ENCODE results near the gene TMEM209. TPM values are rescaled to one million over a fixed set of nuclear protein-coding genes. Genes with fewer than 3 reads are reported as not detected.

Gene TMEM209
- total RNA-seq, 4 donors from 2014 or later, result 9.0 to 13.4 (median 10.4) TPM

DNA sequence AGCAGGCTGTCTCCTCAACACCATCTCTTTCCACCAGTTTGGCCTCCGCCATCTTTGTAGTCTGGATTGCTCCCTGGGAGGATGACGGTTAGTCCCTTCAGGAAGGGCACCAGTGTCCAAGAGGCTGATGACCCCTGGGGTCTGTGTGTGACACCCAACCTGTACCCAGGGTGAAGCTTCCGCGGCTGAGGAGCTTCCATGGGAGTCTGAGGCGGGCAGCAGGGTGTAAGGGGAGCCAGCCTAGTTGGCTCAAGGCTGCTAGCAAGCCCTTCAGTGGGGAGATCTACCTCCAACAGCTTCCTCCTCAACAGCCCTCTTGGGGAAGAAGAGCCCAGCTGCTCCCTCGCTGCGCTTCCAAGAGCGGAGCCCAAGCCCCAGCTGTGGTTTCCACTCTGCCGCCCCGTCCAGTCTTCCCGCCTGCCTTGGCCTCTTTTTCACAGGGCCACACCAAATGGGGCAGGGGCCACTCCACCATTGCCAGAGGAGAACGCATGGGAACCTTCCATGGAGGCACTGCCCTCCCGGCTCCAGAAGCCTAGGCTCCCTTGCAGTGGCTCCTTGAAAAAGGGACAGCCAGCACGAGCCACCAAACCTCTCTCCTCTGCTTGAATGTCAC, 57.4 kb downstream of the TMEM209 start:
- TF ChIP-seq, protein P1, sequence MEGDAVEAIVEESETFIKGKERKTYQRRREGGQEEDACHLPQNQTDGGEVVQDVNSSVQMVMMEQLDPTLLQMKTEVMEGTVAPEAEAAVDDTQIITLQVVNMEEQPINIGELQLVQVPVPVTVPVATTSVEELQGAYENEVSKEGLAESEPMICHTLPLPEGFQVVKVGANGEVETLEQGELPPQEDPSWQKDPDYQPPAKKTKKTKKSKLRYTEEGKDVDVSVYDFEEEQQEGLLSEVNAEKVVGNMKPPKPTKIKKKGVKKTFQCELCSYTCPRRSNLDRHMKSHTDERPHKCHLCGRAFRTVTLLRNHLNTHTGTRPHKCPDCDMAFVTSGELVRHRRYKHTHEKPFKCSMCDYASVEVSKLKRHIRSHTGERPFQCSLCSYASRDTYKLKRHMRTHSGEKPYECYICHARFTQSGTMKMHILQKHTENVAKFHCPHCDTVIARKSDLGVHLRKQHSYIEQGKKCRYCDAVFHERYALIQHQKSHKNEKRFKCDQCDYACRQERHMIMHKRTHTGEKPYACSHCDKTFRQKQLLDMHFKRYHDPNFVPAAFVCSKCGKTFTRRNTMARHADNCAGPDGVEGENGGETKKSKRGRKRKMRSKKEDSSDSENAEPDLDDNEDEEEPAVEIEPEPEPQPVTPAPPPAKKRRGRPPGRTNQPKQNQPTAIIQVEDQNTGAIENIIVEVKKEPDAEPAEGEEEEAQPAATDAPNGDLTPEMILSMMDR (IDR thresholded peaks at IDR 0.05; ENCODE audit: low read depth), result no peak

DNA sequence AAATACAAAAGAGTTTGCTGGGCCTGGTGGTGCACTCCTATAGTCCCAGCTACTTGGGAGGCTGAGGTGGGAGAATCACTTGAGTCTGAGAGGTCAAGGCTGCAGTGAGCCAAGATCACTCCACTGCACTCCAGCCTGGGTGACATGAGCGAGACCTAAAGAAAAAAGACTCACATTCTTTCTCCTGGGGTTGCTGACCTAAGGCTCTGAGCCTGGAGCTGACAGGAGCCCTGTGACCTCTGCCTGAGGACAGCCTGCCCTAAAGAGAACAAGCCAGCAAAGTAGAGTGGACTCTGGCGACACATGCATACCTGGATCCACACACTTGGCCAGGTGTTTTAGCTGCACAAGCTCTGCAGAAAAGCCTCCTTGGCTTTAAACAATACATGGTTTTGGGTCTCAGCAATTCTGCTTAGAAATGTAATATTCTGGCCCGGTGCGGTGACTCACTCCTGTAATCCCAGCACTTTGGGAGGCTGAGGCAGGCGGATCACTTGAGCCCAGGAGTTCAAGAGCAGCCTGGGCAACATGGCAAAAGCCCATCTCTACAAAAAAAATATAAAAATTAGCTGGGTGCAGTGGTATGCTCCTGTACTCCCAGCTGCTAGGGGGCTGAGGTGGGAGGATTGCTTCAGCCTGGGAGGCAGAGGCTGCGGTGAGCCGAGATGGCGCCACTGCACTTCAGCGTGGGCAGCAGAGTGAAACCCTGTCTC, 58.4 kb downstream of the TMEM209 start:
- TF ChIP-seq, protein P1 (IDR thresholded peaks at IDR 0.05; ENCODE audit: low read depth), result no peak

DNA sequence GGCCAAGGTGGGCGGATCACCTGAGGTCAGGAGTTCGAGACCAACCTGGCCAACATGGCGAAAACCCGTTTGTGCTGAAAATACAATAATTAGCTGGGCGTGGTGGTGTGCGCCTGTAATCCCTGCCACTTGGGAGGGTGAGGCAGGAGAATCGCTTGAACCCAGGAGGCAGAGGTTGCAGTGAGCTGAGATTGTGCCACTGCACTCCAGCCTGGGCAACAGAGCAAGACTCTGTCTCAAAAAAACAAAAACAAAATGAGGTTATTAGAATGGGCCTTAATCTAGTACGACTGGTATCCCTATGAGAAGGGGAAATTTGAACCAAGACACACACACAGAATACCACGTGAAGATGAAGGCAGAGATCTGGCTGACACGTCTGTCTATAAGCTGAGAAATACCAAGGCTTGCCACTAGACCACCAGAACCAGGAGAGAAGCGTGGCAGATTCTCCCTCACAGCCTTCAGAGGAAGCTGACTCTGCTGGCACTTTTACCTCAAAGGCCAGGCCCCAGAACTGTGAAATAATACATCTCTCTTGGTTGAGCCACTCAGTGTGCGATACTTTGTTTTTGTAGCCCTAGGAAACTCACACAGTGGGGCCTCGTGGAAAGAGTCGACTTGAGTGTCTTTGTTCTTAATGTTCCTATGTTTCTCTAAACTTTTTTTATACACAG, 59.6 kb downstream of the TMEM209 start:
- TF ChIP-seq, protein P1 (IDR thresholded peaks at IDR 0.05; ENCODE audit: low read depth), result no peak

DNA sequence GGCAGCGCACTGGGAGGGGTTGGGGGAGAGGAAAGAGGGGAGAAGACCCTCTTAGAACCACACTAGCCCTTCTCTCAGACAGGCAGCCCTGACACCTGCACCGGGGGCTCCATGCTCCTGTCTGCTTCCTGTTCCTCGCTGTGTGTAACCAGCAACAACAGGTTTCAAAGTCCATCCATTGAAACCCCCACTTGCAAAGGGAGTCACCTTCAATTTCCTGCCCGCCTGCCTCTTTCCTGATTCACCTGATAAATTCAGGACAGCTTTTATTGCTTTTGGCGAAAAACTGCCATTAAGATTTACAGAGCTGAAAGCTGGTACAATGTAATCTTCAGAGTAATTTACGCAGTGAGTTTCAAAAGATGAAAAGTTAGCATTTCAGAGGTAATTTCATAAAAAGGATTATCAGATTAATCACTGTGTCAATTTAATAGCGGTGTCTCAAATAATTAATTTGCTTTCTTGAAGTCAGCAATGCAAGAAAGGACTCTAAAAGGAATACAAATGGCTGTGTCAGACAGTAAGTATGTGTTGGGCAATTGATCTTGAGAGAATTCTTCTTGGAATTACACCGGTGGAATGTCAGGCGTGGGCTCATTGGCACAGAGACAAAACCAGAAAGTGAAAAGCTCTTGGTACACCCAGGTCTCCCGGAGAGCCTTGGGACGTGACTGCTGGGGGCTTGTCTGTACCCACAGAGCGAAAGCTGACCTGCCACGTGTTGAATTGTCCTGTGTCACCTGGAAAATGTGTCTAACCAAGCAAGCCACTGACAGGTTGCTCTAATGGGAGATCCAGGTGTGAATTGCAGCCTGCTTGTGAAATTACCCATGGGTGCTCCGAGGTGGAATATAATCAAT, 60.7 kb downstream of the TMEM209 start:
- TF ChIP-seq, protein P1 (IDR thresholded peaks at IDR 0.05; ENCODE audit: low read depth), result no peak

DNA sequence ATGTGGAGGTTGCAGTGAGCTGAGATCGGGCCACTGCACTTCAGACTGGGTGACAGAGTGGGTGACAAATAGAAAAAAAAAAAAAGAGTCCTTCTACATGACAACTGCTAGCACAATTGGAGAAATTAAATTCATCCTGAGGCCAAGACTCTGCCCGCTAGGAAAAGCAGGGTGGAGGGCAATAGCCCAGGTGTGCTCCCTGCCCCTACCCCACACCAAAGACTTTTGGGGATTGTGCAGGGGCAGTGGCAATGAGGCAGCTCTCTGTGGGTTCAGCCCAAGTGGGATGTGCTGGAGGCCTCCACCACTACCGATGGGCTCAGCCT, 61.3 kb downstream of the TMEM209 start:
- TF ChIP-seq, protein P1 (IDR thresholded peaks at IDR 0.05; ENCODE audit: low read depth), result no peak

DNA sequence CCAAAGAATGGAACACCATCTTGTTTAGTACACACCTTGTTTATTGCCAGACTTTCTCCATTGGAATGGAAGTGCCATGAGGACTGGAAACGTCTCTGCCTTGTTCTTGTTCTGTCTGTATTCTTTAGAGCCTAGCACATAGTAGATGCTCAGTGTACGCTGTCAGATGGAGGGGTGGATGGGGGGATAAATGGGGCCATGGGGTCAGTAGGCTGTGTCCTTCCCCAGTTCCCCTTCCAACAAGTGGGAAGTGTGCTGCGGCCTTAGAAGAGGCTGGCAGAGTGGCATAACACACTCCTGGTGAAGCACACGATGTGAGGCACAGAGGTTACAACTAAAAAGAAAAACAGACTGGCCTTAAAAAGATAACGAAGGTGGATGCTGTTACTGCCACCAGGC, 61.9 kb downstream of the TMEM209 start:
- TF ChIP-seq, protein P1 (IDR thresholded peaks at IDR 0.05; ENCODE audit: low read depth), result no peak
